H7 (cell line): ENCODE results near the gene S1PR2. TPM values are rescaled to one million over a fixed set of nuclear protein-coding genes. Genes with fewer than 3 reads are reported as not detected.

Experiments used
- DNase-seq: peaks from one replicate; pipeline ENCODE4 v3.0.0; 2012
- H3K27me3 ChIP-seq: 2 replicates; pipeline ENCODE4 v1.6.0; 2011; ENCODE audit warnings: mild to moderate bottlenecking, low read length; ENCODE audit not compliant: control insufficient read depth, insufficient read depth
- H3K36me3 ChIP-seq: replicated peaks from 2 replicates; pipeline ENCODE4 v1.5.1; 2011; ENCODE audit warnings: low read length; ENCODE audit not compliant: control insufficient read depth, insufficient read depth
- H3K4me3 ChIP-seq: 2 replicates; pipeline ENCODE4 v1.5.1; 2011; ENCODE audit warnings: low read depth, mild to moderate bottlenecking, control low read depth, low read length, moderate library complexity; ENCODE audit not compliant: insufficient read depth
- total RNA-seq: library from RNA; depleted of rRNA; stranded (reverse); fragments of >200 nt; shearing (Covaris generic); gene quantifications from 2 replicates; pipeline ENCODE4 v1.2.3, GENCODE V29; 2014; rRNA removed

The S1PR2 gene
- total RNA-seq, 1 experiment from 2014 or later: 7.4 TPM

DNA sequence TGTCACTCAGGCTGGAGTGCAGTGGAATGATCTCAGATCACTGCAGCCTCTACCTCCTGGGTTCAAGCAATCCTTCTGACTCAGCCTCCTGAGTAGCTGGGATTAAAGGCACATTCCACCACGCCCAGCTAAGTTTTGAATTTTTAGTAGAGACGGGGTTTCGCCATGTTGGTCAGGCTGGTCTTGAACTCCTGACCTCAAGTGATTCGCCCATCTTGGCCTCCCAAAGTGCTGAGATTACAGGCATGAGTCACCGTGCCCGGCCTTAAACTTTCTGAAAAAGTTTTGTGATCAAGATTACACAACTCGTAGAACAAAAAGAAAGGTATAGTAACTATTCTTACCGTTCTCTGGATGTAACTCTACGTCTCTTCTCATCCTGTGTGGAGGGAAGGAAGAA is 57.6 kb downstream of the S1PR2 start:
- Histone ChIP-seq H3K27me3 (no peaks in the 10 kb centered on the region), H3K36me3 (peaks cover 23% of the 10 kb centered on the region), H3K4me3 (no peak overlapping the region)
- DNase-seq: no peak

Other genes with a start within 250 kb of the S1PR2 start
- gene COL5A3, start 220.8 kb downstream of the S1PR2 start, total RNA-seq: 0.62 and 1.4 TPM in 2 replicates
- not detected in 2 replicates for gene RDH8, start 217.8 kb downstream of the S1PR2 start, total RNA-seq
- gene SHFL, start 145.0 kb downstream of the S1PR2 start, total RNA-seq: 14.4 and 20.4 TPM in 2 replicates
- gene ANGPTL6, start 128.7 kb downstream of the S1PR2 start, total RNA-seq: 0.15 TPM in 1 of 2 replicates, not detected in the other
- 52.9 and 54.4 TPM in 2 replicates for gene PPAN, start 125.0 kb downstream of the S1PR2 start, total RNA-seq
- 0.87 and 6.2 TPM in 2 replicates for gene P2RY11, start 119.6 kb downstream of the S1PR2 start, total RNA-seq
- 354 and 376 TPM in 2 replicates for gene EIF3G, start 111.4 kb downstream of the S1PR2 start, total RNA-seq
- 128 and 129 TPM in 2 replicates for gene DNMT1, start 36.4 kb downstream of the S1PR2 start, total RNA-seq
- 148 and 174 TPM in 2 replicates for gene MRPL4, start 20.9 kb upstream of the S1PR2 start, total RNA-seq
- gene ICAM1, start 39.8 kb upstream of the S1PR2 start, total RNA-seq: 2.8 and 6.1 TPM in 2 replicates
- 1.7 and 2.4 TPM in 2 replicates for gene ICAM4, start 55.6 kb upstream of the S1PR2 start, total RNA-seq
- 0.83 and 3.7 TPM in 2 replicates for gene ICAM5, start 58.6 kb upstream of the S1PR2 start, total RNA-seq
- 0.17 and 0.85 TPM in 2 replicates for gene ZGLP1, start 78.5 kb upstream of the S1PR2 start, total RNA-seq
- gene FDX2, start 84.7 kb upstream of the S1PR2 start, total RNA-seq: 22.3 and 40.8 TPM in 2 replicates
- gene RAVER1, start 102.2 kb upstream of the S1PR2 start, total RNA-seq: 32.2 and 36.1 TPM in 2 replicates
- 15.2 and 16.1 TPM in 2 replicates for gene ICAM3, start 108.3 kb upstream of the S1PR2 start, total RNA-seq
- gene TYK2, start 149.2 kb upstream of the S1PR2 start, total RNA-seq: 48.0 and 48.3 TPM in 2 replicates
- 226 and 254 TPM in 2 replicates for gene CDC37, start 172.2 kb upstream of the S1PR2 start, total RNA-seq
- gene PDE4A, start 189.2 kb upstream of the S1PR2 start, total RNA-seq: 2.3 and 2.6 TPM in 2 replicates